H9 (cell line): ENCODE data around the gene TMEM116. TPM values are rescaled to one million over a fixed set of nuclear protein-coding genes. Genes with fewer than 3 reads are reported as not detected.
A peak's percentile ranks its signal among the peaks of the same experiment; 100 is the strongest.

Experiments
- DNase-seq: peaks from one replicate; pipeline ENCODE4 v3.0.0-alpha.2; 2017
- H2AFZ ChIP-seq: one replicate; pipeline ENCODE4 v1.6.1; 2013; ENCODE audit warnings: mild to moderate bottlenecking, low read length, control low read depth, moderate library complexity
- H2AK5ac ChIP-seq: 2 replicates; pipeline ENCODE4 v1.6.1; 2013; ENCODE audit warnings: low read length, control low read depth, mixed read lengths; ENCODE audit not compliant: insufficient read length
- H2BK120ac ChIP-seq: one replicate; pipeline ENCODE4 v1.6.1; 2013; ENCODE audit warnings: low read depth, mild to moderate bottlenecking, low read length, control low read depth, inconsistent platforms; ENCODE audit not compliant: poor library complexity, severe bottlenecking
- H2BK12ac ChIP-seq: 2 replicates; pipeline ENCODE4 v1.6.1; 2013; ENCODE audit warnings: low read length, control low read depth, mixed read lengths, low read depth; ENCODE audit not compliant: insufficient read length
- H2BK15ac ChIP-seq: 2 replicates; pipeline ENCODE4 v1.6.1; 2013; ENCODE audit warnings: low read depth, low read length, control low read depth
- H2BK20ac ChIP-seq: one replicate; pipeline ENCODE4 v1.6.1; 2013; ENCODE audit warnings: low read depth, mild to moderate bottlenecking, low read length, control low read depth, inconsistent platforms; ENCODE audit not compliant: poor library complexity, severe bottlenecking
- H2BK5ac ChIP-seq: 2 replicates; pipeline ENCODE4 v1.6.1; 2013; ENCODE audit warnings: low read length, control low read depth, mixed read lengths; ENCODE audit not compliant: insufficient read length
- H3K14ac ChIP-seq: 2 replicates; pipeline ENCODE4 v1.6.1; 2013; ENCODE audit warnings: low read length, control low read depth; ENCODE audit not compliant: insufficient read depth
- H3K18ac ChIP-seq: 2 replicates; pipeline ENCODE4 v1.6.1; 2013; ENCODE audit warnings: low read depth, mild to moderate bottlenecking, mixed read lengths, low read length, control low read depth; ENCODE audit not compliant: insufficient read length
- H3K23ac ChIP-seq: 2 replicates; pipeline ENCODE4 v1.6.1; 2013; ENCODE audit warnings: low read length, control low read depth, mixed read lengths, low read depth; ENCODE audit not compliant: insufficient read length
- H3K23me2 ChIP-seq: 2 replicates; pipeline ENCODE4 v1.6.1; 2013; ENCODE audit warnings: low read depth, mild to moderate bottlenecking, mixed read lengths, low read length, control low read depth; ENCODE audit not compliant: insufficient read length, poor library complexity, severe bottlenecking
- H3K27ac ChIP-seq: 2 replicates; pipeline ENCODE4 v1.5.1; 2013; ENCODE audit warnings: low read length, control low read depth, mixed read lengths, low read depth; ENCODE audit not compliant: insufficient read length
- H3K27me3 ChIP-seq: 2 replicates; pipeline ENCODE4 v1.6.1; 2013; ENCODE audit warnings: low read length, control low read depth, inconsistent platforms; ENCODE audit not compliant: insufficient read depth
- H3K4ac ChIP-seq: 2 replicates; pipeline ENCODE4 v1.6.1; 2013; ENCODE audit warnings: low read depth, mild to moderate bottlenecking, control low read depth, inconsistent platforms, low read length, moderate library complexity
- H3K4me1 ChIP-seq: 2 replicates; pipeline ENCODE4 v1.6.1; 2013; ENCODE audit warnings: low read length, control low read depth, inconsistent platforms; ENCODE audit not compliant: insufficient read depth
- H3K4me2 ChIP-seq: 2 replicates; pipeline ENCODE4 v1.6.1; 2013; ENCODE audit warnings: low read length, control low read depth, mixed read lengths; ENCODE audit not compliant: insufficient read length, insufficient read depth
- H3K56ac ChIP-seq: 2 replicates; pipeline ENCODE4 v1.6.1; 2013; ENCODE audit warnings: low read depth, mild to moderate bottlenecking, mixed read lengths, low read length, control low read depth; ENCODE audit not compliant: insufficient read length
- H3K79me1 ChIP-seq: 2 replicates; pipeline ENCODE4 v1.6.1; 2013; ENCODE audit warnings: low read depth, mild to moderate bottlenecking, moderate library complexity, low read length, control low read depth, inconsistent platforms; ENCODE audit not compliant: insufficient read depth, poor library complexity, severe bottlenecking
- H3K79me2 ChIP-seq: 2 replicates; pipeline ENCODE4 v1.6.1; 2013; ENCODE audit warnings: low read length, control low read depth, inconsistent platforms; ENCODE audit not compliant: insufficient read depth
- H3K9ac ChIP-seq: 2 replicates; pipeline ENCODE4 v1.6.1; 2013; ENCODE audit warnings: low read length, control low read depth, mixed read lengths; ENCODE audit not compliant: insufficient read length; ENCODE audit errors: extremely low read depth
- H3K9me3 ChIP-seq: one replicate; pipeline ENCODE4 v1.6.1; 2013; ENCODE audit warnings: low read depth, low read length, inconsistent platforms; ENCODE audit not compliant: control insufficient read depth
- H3T11ph ChIP-seq: one replicate; pipeline ENCODE4 v1.6.1; 2013; ENCODE audit warnings: mild to moderate bottlenecking, low read length, control low read depth, inconsistent platforms
- H4K20me1 ChIP-seq: one replicate; pipeline ENCODE4 v1.6.1; 2013; ENCODE audit not compliant: control insufficient read depth, insufficient read length, insufficient read depth
- H4K5ac ChIP-seq: 2 replicates; pipeline ENCODE4 v1.6.1; 2013; ENCODE audit warnings: low read depth, mild to moderate bottlenecking, mixed read lengths, low read length, control low read depth; ENCODE audit not compliant: insufficient read length
- H4K8ac ChIP-seq: replicated peaks from 2 replicates; pipeline ENCODE4 v1.6.1; 2013; ENCODE audit warnings: low read length, control low read depth, mixed read lengths, low read depth; ENCODE audit not compliant: insufficient read length
- H4K91ac ChIP-seq: 2 replicates; pipeline ENCODE4 v1.6.1; 2013; ENCODE audit warnings: low read depth, mild to moderate bottlenecking, moderate library complexity, mixed read lengths, low read length, control low read depth; ENCODE audit not compliant: insufficient read length
- H3K27ac Mint-ChIP-seq, 3 experiments: 2 replicates in 2 of 3; 3 replicates in 1 of 3; pipeline ENCODE4 v1.8.0; 2020 to 2021; ENCODE audit warnings: mixed read lengths in 3 of 3, mild to moderate bottlenecking in 1 of 3, moderate library complexity in 1 of 3
- H3K27me3 Mint-ChIP-seq: 2 replicates; pipeline ENCODE4 v1.8.0; 2021; ENCODE audit warnings: low read depth, mild to moderate bottlenecking, moderate library complexity, mixed read lengths
- H3K36me3 Mint-ChIP-seq, 3 experiments: 2 replicates in 2 of 3; 3 replicates in 1 of 3; pipeline ENCODE4 v1.8.0; 2020 to 2021; ENCODE audit warnings: low read depth in 3 of 3, mixed read lengths in 3 of 3; ENCODE audit not compliant: insufficient read depth in 1 of 3
- H3K4me1 Mint-ChIP-seq, 2 experiments: 2 replicates each; pipeline ENCODE4 v1.8.0; 2020; ENCODE audit warnings: mixed read lengths in 2 of 2
- H3K4me3 Mint-ChIP-seq, 2 experiments: 2 replicates in 1 of 2; 3 replicates in 1 of 2; pipeline ENCODE4 v1.8.0; 2020 to 2021; ENCODE audit warnings: mild to moderate bottlenecking in 2 of 2, mixed read lengths in 2 of 2, moderate library complexity in 1 of 2
- H3K9me3 Mint-ChIP-seq, 2 experiments: 2 replicates in 1 of 2; 3 replicates in 1 of 2; pipeline ENCODE4 v1.8.0; 2020; ENCODE audit warnings: mild to moderate bottlenecking in 2 of 2, mixed read lengths in 2 of 2, moderate library complexity in 1 of 2
- CTCF ChIP-seq: fragments of 200-600 bp; sonication (generic); conservative IDR thresholded peaks from 3 replicates; pipeline ENCODE4 v1.8.0; 2021; ENCODE audit warnings: antibody characterized with exemption, mild to moderate bottlenecking
- WGBS: extraction: QIAGEN DNeasy Blood & Tissue Kit; methylation state at CpG from one replicate; pipeline ENCODE4 v1.1.7; 2013; ENCODE audit warnings: missing lambda C conversion rate, low lambda C conversion rate, mixed read lengths; ENCODE audit not compliant: insufficient read length; ENCODE audit errors: extremely low coverage; 5-methylcytosine and 5-hydroxymethylcytosine counted together
- total RNA-seq: library from RNA; stranded (reverse); gene quantifications from 2 replicates; pipeline ENCODE4 v1.2.1, GENCODE V29; 2021

TMEM116 gene
- total RNA-seq, 1 experiment from 2014 or later, result 10.8 TPM

DNA sequence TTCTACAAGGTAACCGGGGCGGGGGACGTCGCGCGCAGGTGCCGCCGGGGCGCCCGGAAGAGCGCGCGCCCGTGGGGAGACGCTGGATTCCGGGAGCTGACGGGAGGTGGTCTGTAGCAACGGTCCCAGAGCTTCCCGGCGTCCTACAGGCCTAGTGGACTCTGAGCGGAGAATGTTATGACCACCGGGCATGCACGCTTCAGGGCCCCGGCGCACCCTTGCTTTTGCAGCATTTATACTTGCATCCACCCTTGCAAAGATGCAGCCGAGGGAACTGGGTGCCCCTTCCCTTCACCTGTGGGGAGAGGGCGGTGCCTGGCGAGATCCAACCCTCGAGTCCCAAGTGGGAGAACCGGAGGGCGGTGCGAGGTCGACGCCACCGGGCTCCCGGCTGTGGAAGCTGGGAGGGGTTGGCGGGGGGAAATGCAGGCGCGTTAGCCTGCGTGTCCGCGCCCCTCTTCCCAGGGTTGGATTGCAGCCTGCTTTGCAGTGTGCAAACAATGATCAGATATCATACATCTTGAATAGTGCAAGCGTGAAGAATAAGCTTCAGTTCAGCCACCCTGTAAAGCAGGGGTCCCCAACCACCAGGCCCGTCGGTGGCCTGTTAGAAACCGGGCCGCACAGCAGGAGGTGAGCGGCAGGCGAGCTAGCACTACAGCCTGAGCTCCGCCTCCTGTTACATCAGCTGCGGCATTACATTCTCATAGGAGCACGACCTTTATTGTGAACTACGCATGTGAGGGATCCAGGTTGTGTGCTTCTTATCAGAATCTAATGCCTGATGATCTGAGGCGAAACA is 837 bp upstream of the TMEM116 start:
- Histone ChIP-seq H3K56ac (no peak overlapping the region), H4K8ac (no peak overlapping the region), H2BK5ac (no peak overlapping the region), H3K27me3 (no peaks in the 10 kb centered on the region), H3K23ac (no peak overlapping the region), H3K18ac (peak overlapping the region; percentile 73), H2AK5ac (no peak overlapping the region), H3K79me1 (peaks cover 5% of the 10 kb centered on the region), H3K79me2 (peaks cover 20% of the 10 kb centered on the region; the same call in 1 of the 2 replicates), H3K9me3 (no peaks in the 10 kb centered on the region), H3K27ac (peak overlapping the region; percentile 4), H3K4me1 (no peaks in the 10 kb centered on the region), H3K23me2 (peaks cover 3% of the 10 kb centered on the region), H2BK120ac (no peak overlapping the region), H4K91ac (peak overlapping the region; percentile 32), H3K14ac (peak overlapping the region; percentile 79), H2AFZ (no peak overlapping the region), H4K5ac (no peak overlapping the region), H2BK12ac (no peak overlapping the region), H2BK20ac (no peak overlapping the region), H2BK15ac (no peak overlapping the region), H3T11ph (no peak overlapping the region), H4K20me1 (no peaks in the 10 kb centered on the region), H3K9ac (peak overlapping the region; percentile 83), H3K4ac (no peak overlapping the region; the same call in 1 of the 2 replicates), H3K4me2 (peak overlapping the region; percentile 54)
- peak overlapping the region; percentile 93 to 98 (median 97) for H3K27ac Mint-ChIP-seq
- peaks cover 23 to 45% (median 41%) of the 10 kb centered on the region in 3 experiments for H3K36me3 Mint-ChIP-seq
- DNase-seq, result peak; percentile 88
- H3K4me3 Mint-ChIP-seq, result peak overlapping the region; percentile 83 to 97
- H3K27me3 Mint-ChIP-seq, result no peaks in the 10 kb centered on the region; the same call in 1 of the 2 replicates
- peak; percentile 34; the same call in 1 of the 3 replicates for TF ChIP-seq CTCF
- H3K9me3 Mint-ChIP-seq, result peaks cover 3 to 4% of the 10 kb centered on the region in 2 experiments; a peak in 3 of 5 replicates
- WGBS, result no CpG with 5 or more reads among the region's 54 CpGs
- H3K4me1 Mint-ChIP-seq, result peaks cover 17 to 23% of the 10 kb centered on the region in 2 experiments
